GM12874 (cell line): ENCODE measurements around the gene TENT4B.

Experiments used
- CTCF ChIP-seq: IDR thresholded peaks from 2 replicates; pipeline ENCODE4 v1.5.1; 2011; ENCODE audit warnings: low read depth, mild to moderate bottlenecking, control low read depth, low read length, moderate library complexity; ENCODE audit not compliant: insufficient read depth

Gene TENT4B

GRCh38 chr16:50276326-50276640 lies 123.2 kb downstream of the TENT4B start:
- no peak for TF ChIP-seq CTCF

GRCh38 chr16:50276801-50277555 lies 123.9 kb downstream of the TENT4B start:
- no peak for TF ChIP-seq CTCF

GRCh38 chr16:50278251-50278650 lies 125.1 kb downstream of the TENT4B start:
- no peak for TF ChIP-seq CTCF

GRCh38 chr16:50279504-50279865 lies 126.4 kb downstream of the TENT4B start:
- TF ChIP-seq CTCF = no peak

- no peak for TF ChIP-seq CTCF
These were observed 127.8 kb downstream of the TENT4B start for GRCh38 chr16:50280932-50281331.
